ENCODE data around the gene ASXL1.

ASXL1 gene

DNA sequence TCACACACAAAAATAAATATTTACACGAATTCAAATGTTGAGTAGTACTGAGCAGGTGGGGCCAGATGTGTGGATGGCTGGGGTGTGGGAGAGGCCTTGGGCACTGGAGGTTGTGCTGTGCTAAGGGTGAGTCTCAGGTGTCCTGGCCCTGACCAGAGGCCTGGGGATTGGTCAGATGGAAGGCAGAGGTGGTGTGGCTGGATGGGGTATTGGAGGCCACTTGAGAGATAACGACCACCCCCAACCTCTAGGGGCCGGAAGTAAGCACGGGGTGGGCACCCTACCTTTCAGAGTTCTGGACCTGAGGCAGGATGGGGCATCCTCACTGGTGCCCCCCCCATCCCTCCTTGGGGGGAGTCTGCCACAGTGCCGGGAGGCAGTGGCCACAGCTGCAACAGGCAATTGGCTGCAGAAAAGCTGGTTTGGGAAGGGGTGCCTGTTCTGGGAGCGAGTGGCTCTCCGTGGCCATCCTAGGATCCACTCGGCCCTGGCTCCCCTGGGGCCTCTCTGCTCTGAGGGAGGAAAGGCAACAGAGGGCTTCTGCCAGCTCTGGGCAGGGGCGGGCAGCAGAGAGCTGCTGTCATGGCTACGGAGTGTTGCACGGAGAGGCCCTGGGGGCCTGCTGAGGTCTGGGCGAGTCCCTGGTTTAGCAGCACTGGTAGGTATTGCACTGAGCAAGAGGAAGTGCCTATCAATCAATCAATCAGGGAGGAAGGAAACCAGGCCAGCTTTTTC, 87.6 kb downstream of the ASXL1 start:
- DNase-seq (ENCODE audit: low read depth), result no peak
- no peak overlapping the region for H3K4me3 ChIP-seq (ENCODE audit: low read depth, low read length)
- TF ChIP-seq, protein P1, sequence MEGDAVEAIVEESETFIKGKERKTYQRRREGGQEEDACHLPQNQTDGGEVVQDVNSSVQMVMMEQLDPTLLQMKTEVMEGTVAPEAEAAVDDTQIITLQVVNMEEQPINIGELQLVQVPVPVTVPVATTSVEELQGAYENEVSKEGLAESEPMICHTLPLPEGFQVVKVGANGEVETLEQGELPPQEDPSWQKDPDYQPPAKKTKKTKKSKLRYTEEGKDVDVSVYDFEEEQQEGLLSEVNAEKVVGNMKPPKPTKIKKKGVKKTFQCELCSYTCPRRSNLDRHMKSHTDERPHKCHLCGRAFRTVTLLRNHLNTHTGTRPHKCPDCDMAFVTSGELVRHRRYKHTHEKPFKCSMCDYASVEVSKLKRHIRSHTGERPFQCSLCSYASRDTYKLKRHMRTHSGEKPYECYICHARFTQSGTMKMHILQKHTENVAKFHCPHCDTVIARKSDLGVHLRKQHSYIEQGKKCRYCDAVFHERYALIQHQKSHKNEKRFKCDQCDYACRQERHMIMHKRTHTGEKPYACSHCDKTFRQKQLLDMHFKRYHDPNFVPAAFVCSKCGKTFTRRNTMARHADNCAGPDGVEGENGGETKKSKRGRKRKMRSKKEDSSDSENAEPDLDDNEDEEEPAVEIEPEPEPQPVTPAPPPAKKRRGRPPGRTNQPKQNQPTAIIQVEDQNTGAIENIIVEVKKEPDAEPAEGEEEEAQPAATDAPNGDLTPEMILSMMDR (IDR thresholded peaks at IDR 0.05; ENCODE audit: low read depth, low read length, missing control alignments), result no peak

DNA sequence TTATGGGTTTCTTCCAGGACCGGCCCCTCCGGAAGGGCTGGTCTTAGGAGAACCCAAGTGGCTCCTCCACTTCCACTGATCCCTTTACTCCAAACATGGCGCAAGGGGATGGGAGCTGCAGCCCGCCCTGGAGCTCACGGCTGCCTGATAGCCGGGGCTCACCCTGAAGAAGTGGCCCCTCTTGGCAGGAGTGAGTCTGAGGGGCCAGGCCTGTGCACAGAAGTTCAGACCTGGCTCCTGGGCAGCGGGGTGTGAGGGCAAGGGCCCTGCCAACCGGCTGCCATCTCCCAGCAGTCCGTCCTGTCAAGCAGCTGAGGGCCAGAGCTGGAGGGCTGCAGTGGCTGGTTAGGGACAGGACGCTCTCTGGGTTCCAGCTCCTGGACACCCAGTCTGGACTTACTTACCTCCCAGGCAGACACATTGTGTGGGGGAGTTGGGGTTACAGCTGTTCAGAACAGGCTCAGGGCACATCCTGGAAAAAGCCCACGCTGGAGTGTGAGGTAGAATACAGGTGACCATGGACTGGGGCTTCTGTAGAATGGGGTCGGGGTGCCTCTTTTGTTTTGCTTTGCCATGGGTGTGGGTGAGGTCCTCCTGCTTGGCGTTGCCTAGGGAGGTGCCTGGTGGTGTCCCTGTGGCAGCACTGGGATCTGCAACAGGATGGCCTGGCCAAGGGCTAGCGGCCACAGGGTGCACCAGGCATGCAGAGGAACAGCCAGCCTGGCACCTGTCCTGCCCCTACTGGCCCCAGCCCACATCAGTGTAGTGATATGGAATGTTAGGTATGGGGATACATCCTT, 88.4 kb downstream of the ASXL1 start:
- H3K4me3 ChIP-seq (ENCODE audit: low read depth, low read length), result no peak overlapping the region
- TF ChIP-seq, protein P1 (IDR thresholded peaks at IDR 0.05; ENCODE audit: low read depth, low read length, missing control alignments), result no peak
- DNase-seq (ENCODE audit: low read depth), result no peak

DNA sequence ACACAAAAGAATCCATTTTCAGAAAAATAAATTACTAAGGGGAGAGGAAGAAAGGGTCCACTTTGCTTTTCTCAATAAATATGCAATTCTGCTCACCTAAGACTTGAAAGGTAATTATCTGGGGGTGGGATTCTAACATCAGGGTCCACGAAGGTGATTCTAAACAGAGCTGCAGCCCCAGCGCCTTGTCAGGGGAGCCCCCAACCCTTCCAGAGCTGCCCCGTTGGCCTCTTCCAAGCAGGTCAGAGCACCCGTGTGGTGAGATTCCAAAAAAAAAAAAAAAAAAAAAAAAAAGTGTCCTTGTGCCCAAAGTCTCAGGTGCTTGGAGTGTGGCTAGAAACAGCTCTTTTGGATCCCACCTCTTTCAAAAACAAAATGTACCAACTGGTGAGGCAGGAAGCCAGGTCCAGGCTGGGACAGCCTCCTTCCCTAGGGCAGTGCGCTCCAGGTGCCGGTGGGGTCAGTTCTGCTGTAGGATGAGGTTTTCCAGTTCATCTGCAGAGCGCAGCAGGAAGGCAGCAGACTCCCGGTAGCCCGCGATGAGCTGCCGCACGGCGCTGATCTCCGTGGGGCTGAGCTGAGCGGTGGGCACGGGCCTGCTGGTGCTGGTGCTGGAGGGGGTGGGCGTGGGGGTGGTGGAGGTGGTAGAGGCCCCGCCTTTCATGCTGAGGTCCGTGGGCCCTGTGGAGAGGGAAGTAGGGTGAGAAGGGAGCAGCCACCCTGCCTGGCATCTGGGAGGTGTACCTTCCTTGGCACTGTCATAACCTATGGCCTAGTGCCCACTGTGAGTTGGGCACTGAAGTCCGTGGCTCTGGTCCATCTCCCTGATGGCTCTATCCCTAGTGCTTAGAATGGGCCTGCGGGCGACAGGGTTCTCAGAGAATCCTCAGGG, 89.3 kb downstream of the ASXL1 start:
- H3K4me3 ChIP-seq (ENCODE audit: low read depth, low read length), result no peak overlapping the region
- DNase-seq (ENCODE audit: low read depth), result no peak
- TF ChIP-seq, protein P1 (IDR thresholded peaks at IDR 0.05; ENCODE audit: low read depth, low read length, missing control alignments), result no peak

DNA sequence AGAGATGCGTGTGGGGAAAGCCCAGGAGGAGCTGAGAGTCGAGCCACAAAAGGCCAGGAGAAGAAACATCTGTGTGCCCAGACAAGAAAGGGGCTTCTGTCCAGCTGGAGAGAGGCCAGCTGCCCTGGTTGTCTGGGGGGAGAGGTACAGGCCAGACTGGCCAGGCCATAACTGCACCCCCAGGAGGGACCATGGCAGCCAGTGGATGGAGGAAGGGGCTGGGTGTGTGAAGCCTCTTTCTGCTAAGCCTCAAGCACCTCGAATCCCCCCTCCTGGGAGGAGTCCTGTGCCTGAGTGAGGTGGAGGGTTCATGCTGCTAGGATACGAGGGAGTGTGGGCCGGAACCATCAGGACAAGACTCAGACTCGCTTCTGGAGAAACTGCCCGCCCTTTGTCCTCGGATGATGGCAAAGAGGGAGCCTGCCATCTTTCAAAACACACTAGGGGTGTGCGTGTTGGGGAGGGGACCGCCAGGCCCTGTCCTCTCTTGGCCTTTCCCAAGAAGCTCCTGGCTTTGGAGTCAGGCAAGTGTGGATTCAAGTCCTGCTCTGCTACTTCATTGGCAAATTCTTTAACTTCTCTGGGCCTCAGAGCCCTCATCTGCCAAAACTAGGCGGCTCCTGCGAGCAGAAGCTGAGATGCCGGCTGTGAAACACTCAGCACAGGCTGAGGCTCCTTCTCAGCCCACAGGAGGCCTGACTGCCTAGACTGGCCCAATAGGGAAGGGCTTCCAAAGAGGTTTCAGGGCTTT, 90.3 kb downstream of the ASXL1 start:
- TF ChIP-seq, protein P1 (IDR thresholded peaks at IDR 0.05; ENCODE audit: low read depth, low read length, missing control alignments), result no peak
- DNase-seq (ENCODE audit: low read depth), result no peak
- no peak overlapping the region for H3K4me3 ChIP-seq (ENCODE audit: low read depth, low read length)

DNA sequence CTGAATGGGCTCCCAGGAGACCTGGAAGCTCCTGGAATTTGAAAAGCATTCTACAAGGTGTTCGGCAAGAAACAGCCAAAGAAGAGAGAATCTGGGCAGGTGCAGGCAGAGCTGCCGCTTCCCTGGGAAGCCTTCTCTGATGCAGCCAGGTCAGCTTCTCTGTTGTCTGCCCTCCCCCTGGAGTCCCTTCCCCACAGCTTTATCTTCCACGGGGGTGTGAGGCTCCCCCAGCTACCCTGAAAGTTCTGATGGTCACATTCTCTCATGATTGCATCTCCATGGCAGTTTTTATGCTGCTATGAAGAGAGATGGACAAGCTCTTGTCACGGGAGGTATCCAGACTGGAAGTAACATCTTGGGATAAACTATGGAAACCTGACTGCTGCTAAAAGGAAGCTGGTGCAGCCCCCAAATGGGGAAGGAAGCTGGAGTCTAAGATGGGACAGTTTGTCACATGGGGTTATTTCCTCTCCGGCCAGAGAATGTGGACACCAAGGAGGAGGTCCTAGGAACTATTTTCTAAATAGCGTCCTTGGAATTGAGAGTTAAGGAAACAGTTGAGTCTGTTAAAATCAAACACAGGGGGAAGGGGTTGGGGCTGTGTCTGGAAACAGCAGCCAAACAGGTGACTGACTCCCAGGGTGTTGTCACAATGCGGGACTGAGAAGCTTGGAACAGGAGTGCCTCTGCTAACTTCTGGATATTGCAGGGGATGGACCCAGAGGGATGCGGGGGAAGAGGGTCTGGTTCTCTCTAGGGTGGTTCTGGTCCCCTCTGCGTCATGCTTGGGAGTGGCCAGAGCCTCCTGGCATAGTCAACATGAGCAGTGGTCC, 91.1 kb downstream of the ASXL1 start:
- H3K4me3 ChIP-seq (ENCODE audit: low read depth, low read length), result no peak overlapping the region
- TF ChIP-seq, protein P1 (IDR thresholded peaks at IDR 0.05; ENCODE audit: low read depth, low read length, missing control alignments), result no peak
- DNase-seq (ENCODE audit: low read depth), result no peak
